Choroid plexus epithelial cell (primary cell): ENCODE measurements around the gene RBMS3.
A peak's percentile ranks its signal among the peaks of the same experiment; 100 is the strongest.

ENCODE experiments used
- DNase-seq: peaks from one replicate; pipeline ENCODE4 v3.0.0-alpha.2; 2010; ENCODE audit warnings: low read depth
- H3K4me3 ChIP-seq: 2 replicates; pipeline ENCODE4 v1.5.1; 2011; ENCODE audit warnings: low read depth, mild to moderate bottlenecking, control low read depth, low read length, moderate library complexity
- TF ChIP-seq, protein P1 (sequence below): conservative IDR thresholded peaks from 2 replicates; pipeline ENCODE4 v1.5.1; 2011; ENCODE audit warnings: low read depth, mild to moderate bottlenecking, control low read depth, inconsistent platforms, low read length, moderate library complexity

Gene RBMS3

DNA sequence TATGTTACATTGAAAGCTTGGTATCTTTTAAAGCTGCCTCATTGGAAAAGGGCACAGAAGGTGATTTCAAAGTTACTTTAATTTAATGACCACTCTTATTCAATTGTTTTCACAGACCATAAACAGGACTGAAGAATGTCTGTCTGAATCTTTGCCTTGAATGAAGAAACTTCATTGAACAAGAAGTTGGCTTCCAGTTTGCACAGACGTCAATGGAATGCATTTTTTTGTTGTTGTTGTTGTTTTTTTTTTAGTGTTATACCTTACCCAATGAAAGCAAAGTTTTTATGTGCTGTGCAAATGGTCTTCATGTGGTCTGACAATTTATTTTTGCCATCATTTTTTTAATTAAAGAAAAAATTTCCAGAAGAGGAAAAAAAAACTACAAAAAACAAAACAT is 722.9 kb downstream of the RBMS3 start:
- DNase-seq, result no peak
- no peak overlapping the region for H3K4me3 ChIP-seq
- TF ChIP-seq, protein P1, sequence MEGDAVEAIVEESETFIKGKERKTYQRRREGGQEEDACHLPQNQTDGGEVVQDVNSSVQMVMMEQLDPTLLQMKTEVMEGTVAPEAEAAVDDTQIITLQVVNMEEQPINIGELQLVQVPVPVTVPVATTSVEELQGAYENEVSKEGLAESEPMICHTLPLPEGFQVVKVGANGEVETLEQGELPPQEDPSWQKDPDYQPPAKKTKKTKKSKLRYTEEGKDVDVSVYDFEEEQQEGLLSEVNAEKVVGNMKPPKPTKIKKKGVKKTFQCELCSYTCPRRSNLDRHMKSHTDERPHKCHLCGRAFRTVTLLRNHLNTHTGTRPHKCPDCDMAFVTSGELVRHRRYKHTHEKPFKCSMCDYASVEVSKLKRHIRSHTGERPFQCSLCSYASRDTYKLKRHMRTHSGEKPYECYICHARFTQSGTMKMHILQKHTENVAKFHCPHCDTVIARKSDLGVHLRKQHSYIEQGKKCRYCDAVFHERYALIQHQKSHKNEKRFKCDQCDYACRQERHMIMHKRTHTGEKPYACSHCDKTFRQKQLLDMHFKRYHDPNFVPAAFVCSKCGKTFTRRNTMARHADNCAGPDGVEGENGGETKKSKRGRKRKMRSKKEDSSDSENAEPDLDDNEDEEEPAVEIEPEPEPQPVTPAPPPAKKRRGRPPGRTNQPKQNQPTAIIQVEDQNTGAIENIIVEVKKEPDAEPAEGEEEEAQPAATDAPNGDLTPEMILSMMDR, result no peak

DNA sequence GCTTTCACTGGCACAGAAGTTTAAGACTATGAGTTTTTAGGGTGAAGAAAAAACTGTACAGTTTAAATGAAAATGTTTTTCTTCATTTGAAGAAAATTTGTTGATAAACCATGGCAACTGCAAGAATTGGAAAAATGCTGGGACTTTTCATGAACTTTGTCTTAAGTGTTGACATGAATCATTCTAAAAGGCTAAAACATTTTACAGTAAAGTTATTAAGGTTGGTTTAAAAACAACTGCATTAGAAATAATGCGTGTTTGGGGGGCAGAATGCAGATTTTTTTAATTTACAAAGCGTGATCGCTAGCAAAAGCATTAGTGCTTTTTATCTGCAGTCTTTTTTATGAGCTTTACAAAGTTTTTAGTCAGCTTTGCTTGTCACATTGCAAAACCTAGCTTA is 723.6 kb downstream of the RBMS3 start:
- TF ChIP-seq, protein P1, result no peak
- H3K4me3 ChIP-seq, result no peak overlapping the region
- no peak for DNase-seq

GRCh38 chr3:30006111-30006510 is 725.2 kb downstream of the RBMS3 start:
- H3K4me3 ChIP-seq, result no peak overlapping the region
- TF ChIP-seq, protein P1, result no peak
- DNase-seq, result no peak

DNA sequence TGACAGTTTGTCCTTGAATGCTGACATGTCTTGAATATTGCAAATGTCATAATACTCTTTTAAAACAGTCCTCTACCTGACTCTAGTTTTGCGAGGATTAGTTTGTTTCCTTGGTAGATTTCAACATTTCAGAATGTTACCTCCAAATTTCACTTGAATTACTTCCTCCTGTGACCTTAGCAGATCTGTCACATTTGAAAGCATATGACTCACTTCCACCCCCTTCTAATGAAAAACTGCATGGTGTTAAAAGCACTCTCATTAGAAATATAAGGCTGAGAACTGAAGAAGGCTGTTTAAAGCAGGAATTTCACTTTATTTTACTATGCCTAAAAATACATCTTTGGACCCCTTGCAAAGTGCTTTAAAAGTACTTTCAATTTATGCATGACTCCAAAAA is 726.8 kb downstream of the RBMS3 start:
- no peak for DNase-seq
- TF ChIP-seq, protein P1, result no peak
- no peak overlapping the region for H3K4me3 ChIP-seq

DNA sequence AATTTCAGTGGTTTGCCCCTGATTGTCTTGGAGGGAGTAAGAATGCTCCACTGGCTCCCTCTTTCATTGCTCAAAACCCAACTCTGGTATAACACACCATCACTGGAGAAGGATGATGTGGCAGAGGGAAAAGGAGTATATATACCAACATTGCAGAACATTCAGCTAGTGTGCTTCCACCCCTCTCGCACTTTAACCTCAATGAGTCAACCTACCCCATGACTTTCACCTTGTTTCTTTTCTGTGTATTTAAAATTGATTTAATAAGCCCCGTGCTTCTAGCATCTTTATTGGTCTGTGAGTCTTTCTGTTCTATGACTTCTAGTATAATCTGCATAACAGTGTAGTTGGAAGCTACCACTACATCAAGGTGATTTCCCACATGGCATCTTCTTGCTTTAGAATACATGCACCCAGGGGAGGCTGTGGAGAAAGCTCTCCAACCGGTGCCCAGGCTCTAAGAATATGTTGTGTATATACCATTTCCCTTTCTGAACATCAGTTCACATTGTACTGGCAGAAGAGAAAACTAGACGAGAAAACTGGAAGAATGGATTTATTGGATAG is 730.4 kb downstream of the RBMS3 start:
- TF ChIP-seq, protein P1, result no peak
- H3K4me3 ChIP-seq, result no peak overlapping the region
- peak; percentile 9 for DNase-seq

GRCh38 chr3:30012941-30013543 is 732.2 kb downstream of the RBMS3 start:
- TF ChIP-seq, protein P1, result peak; percentile 68
- H3K4me3 ChIP-seq, result no peak overlapping the region
- DNase-seq, result peak; percentile 84

DNA sequence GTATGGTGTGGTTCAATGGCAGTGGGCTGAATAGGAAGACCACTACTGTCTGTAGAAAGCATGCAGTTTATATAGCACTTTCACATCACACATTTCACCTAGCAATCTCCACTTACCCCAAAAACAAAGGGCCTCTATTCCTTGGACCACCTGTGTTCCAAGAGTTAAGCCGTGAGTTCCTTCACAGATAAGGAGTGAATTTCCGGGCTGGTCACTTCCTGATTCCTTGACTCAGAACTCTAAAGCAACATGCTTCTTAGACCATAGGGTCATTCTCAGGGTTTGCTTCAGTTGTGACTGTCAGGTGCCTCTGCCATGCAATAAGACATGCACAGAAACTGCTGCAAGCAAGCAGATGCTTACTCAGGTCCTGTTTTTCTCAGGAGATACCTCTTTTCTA is 737.0 kb downstream of the RBMS3 start:
- TF ChIP-seq, protein P1, result no peak
- DNase-seq, result peak; percentile 15
- no peak overlapping the region for H3K4me3 ChIP-seq
